Mesothelial cell of epicardium (in vitro differentiated cells): ENCODE results near the gene WDFY1. TPM values are rescaled to one million over a fixed set of nuclear protein-coding genes. Genes with fewer than 3 reads are reported as not detected.

Experiments
- DNase-seq, 2 experiments: peaks; one replicate each; pipeline ENCODE4 v3.0.0; 2021; ENCODE audit warnings: low spot score in 2 of 2; ENCODE audit not compliant: unreplicated experiment in 2 of 2
- H3K27ac Mint-ChIP-seq: 2 replicates; pipeline ENCODE4 v1.8.0; 2021; ENCODE audit warnings: mixed read lengths
- H3K27me3 Mint-ChIP-seq: 2 replicates; pipeline ENCODE4 v1.8.0; 2021; ENCODE audit warnings: low read depth, mixed read lengths
- H3K36me3 Mint-ChIP-seq: 2 replicates; pipeline ENCODE4 v1.8.0; 2021; ENCODE audit warnings: mixed read lengths
- H3K4me1 Mint-ChIP-seq: 2 replicates; pipeline ENCODE4 v1.8.0; 2021; ENCODE audit warnings: mixed read lengths
- H3K4me3 Mint-ChIP-seq: 2 replicates; pipeline ENCODE4 v1.8.0; 2021; ENCODE audit warnings: mild to moderate bottlenecking, moderate library complexity, mixed read lengths
- H3K9me3 Mint-ChIP-seq: 2 replicates; pipeline ENCODE4 v1.8.0; 2021; ENCODE audit warnings: mixed read lengths
- total RNA-seq: library from RNA; stranded (reverse); gene quantifications from 3 replicates; pipeline ENCODE4 v1.2.1, GENCODE V29; 2021
- TF ChIP-seq, protein P1 (sequence below): fragments of 200-600 bp; sonication (generic); IDR thresholded peaks from one replicate; pipeline ENCODE4 v1.5.0; 2021; ENCODE audit warnings: antibody characterized with exemption; ENCODE audit not compliant: unreplicated experiment

The WDFY1 gene
- total RNA-seq, 1 donor from 2014 or later: 45.1 TPM

DNA sequence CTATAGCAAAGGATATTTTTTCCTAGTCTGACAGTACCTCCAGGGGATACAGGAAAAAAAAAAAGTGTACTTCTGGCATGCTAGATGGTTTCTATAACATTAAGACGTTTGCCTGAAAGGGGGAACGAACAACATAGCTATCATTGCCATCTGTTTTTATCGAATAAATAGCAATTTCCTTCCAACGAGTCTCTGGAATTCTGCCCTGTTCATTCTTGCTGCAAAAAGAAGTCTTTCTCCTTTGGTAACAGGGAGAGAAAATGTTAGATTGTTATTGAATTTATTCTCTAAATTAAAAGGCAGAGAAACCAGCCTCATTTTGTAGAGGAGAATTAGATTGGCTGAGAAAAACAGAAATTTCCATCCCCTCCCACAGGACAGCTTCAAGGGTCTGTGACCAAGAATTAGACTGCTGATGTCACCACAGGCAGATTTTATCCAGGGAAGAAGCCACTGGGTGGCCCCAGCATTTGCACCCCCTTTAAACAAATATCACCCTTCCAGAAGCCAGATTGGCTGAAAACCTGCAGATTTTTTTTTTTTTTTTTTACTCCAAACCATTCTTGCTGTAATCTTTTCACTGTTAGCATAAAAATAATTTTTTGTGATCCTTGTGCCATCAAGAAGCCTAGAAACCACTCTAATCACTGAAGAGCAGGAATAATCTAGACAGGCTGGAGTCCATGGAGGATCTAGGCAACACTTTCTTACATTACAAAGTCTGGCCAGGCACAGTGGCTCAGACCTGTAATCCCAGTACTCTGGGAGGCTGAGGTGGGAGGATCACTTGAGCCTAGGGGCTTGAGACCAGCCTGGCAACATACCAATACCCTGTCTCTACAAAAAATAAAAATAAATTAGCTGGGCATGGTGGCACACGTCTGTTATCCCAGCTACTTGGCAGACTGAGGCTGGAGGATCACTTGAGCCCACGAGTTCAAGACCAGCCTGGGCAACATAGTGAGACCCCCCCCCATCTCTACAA, 12.0 kb downstream of the WDFY1 start:
- peaks cover 2% of the 10 kb centered on the region for H3K36me3 Mint-ChIP-seq
- no peak for DNase-seq
- TF ChIP-seq, protein P1, sequence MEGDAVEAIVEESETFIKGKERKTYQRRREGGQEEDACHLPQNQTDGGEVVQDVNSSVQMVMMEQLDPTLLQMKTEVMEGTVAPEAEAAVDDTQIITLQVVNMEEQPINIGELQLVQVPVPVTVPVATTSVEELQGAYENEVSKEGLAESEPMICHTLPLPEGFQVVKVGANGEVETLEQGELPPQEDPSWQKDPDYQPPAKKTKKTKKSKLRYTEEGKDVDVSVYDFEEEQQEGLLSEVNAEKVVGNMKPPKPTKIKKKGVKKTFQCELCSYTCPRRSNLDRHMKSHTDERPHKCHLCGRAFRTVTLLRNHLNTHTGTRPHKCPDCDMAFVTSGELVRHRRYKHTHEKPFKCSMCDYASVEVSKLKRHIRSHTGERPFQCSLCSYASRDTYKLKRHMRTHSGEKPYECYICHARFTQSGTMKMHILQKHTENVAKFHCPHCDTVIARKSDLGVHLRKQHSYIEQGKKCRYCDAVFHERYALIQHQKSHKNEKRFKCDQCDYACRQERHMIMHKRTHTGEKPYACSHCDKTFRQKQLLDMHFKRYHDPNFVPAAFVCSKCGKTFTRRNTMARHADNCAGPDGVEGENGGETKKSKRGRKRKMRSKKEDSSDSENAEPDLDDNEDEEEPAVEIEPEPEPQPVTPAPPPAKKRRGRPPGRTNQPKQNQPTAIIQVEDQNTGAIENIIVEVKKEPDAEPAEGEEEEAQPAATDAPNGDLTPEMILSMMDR: no peak
- H3K27me3 Mint-ChIP-seq: no peaks in the 10 kb centered on the region
- peaks cover 2% of the 10 kb centered on the region for H3K9me3 Mint-ChIP-seq
- H3K27ac Mint-ChIP-seq: peak overlapping the region; percentile 51
- peaks cover 48% of the 10 kb centered on the region for H3K4me1 Mint-ChIP-seq
- no peak overlapping the region for H3K4me3 Mint-ChIP-seq

DNA sequence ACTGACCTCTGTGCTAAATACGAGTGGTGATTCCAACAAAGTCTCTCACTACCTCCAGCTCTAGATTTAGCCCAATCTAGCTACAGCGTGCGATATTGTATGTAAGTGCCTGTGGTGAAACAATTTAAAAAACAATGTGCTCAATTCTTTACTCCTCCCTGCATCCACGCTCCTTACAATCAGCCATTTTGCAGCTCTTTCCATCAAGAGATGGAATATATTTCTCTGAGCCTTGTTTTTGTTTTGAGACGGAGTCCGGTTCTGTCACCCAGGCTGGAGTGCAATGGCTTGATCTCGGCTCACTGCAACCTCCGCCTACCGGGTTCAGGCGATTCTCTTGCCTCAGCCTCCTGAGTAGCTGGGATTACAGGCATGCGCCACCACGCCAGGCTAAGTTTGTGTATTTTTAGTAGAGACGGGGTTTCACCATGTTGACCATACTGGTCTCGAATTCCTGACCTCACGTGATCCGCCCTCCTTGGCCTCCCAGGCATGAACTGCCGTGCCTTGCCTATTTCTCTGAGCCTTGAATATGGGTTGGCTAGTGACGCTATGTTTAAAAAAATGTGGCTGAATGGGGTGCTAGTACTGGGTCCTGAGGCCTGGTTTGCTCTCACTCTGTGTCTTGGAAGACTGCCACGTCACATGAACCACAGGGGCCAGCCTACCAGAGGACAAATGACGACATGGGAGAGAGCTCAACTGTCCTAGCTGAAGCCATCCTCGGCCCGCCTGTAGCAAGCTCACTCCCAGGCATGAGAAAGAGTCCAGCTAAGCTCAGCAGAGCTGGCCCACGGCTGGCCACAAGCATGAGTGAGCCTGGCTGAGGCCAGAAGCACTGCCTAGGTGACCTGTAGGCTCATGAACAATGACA, 14.8 kb downstream of the WDFY1 start:
- Mint-ChIP-seq H3K36me3 (peaks cover 17% of the 10 kb centered on the region), H3K27ac (peak overlapping the region; percentile 73), H3K27me3 (no peaks in the 10 kb centered on the region), H3K9me3 (peaks cover 19% of the 10 kb centered on the region), H3K4me3 (no peak overlapping the region), H3K4me1 (peaks cover 31% of the 10 kb centered on the region)
- TF ChIP-seq, protein P1: no peak
- DNase-seq: no peak

DNA sequence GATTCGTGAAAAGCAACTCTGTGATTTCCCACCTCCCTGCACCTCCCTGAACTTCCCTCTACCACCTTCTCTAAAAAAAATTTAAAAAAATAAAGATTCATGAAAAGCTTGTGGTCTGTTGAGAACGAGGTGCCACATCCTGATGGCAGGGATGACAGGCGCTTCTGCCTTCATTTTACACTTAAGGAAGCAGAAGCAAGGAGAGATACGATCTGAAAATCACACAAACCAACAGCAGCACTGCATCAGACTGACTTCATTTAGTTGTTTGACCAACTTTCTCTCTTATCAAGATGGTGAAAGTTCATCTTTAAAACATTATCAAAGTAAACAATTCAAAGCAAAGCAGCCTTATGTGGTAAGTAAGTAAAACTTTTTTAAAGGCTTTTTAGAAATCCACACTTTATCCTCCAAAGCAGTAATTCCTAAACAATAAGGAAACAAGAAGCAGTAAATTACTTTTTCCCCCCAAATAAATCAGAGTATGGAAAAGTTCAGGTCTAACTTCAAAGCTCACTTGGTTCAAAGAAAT, 15.5 kb downstream of the WDFY1 start:
- TF ChIP-seq, protein P1: no peak
- DNase-seq: no peak
- Mint-ChIP-seq H3K9me3 (peaks cover 19% of the 10 kb centered on the region), H3K4me1 (peaks cover 27% of the 10 kb centered on the region), H3K36me3 (peaks cover 19% of the 10 kb centered on the region), H3K27ac (peak overlapping the region; percentile 73), H3K4me3 (no peak overlapping the region), H3K27me3 (no peaks in the 10 kb centered on the region)

DNA sequence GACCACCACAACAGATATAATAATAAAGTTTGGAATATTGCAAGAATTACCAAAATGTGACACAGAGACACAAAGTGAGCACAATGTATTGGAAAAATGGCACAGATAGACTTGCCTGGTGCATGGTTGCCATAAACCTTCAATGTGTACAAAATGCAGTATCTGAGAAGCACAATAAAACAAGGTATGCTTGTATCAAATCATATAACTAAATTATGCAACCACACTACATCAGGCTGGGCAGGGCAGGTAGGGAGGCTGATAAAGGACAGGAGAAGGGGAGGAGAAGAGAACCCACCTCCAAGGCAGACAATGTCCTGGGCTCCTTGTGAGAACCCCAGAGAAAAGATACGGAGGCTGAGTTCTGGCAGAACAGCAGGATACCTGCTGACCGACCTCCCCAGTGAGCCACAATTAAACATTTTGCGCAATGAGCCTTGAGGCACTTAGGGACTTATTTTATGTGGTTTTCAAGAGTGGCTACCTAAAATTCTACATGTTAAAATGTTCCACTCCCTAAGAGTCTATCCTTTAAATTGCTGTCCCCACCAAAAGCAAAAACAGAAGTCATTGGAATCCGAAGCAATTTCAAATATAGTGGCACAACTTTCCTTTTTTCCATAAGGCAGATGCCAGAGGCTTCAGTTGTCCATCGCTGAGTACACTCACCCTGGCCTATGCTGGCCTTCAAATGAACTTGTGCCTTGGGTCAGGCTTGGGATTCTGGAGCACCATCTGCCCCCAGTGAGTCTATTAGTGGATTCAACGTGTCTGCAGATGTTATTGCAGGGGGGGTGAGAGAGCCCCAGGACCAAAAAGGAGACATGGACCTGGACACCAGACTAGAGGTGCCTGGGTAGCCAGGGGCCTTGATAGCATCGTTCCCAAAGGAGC, 16.8 kb downstream of the WDFY1 start:
- DNase-seq: no peak
- Mint-ChIP-seq H3K9me3 (peaks cover 19% of the 10 kb centered on the region), H3K27me3 (no peaks in the 10 kb centered on the region), H3K4me3 (no peak overlapping the region), H3K36me3 (peaks cover 21% of the 10 kb centered on the region), H3K27ac (no peak overlapping the region), H3K4me1 (peaks cover 26% of the 10 kb centered on the region)
- TF ChIP-seq, protein P1: no peak

DNA sequence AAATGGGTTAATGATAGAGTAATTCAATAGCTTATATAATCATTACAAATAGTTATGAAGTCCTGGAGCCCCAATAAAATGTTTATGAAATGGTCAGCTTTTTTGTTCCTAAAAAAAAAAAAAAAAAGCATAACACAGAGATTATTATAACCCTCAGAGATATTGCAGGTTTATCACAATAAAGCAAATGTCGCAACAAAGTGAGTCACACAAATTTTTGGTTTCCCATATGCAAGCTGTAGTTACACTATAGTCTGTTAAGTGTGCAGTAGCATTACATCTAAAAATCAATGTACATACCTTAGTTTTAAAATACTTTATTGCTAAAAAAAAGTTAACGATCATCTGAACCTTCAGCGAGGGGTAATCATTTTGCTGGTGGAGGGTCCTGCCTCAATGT, 20.0 kb downstream of the WDFY1 start:
- H3K36me3 Mint-ChIP-seq: peaks cover 28% of the 10 kb centered on the region
- H3K27me3 Mint-ChIP-seq: no peaks in the 10 kb centered on the region
- no peak overlapping the region for H3K4me3 Mint-ChIP-seq
- H3K4me1 Mint-ChIP-seq: peaks cover 6% of the 10 kb centered on the region
- TF ChIP-seq, protein P1: no peak
- H3K27ac Mint-ChIP-seq: no peak overlapping the region
- DNase-seq: no peak
- peaks cover 19% of the 10 kb centered on the region for H3K9me3 Mint-ChIP-seq
